HG02571 (cell line): ENCODE results near the gene NSUN2.

Experiments used
- ATAC-seq: cut with Tn5 transposase; IDR thresholded peaks from one replicate; pipeline ENCODE4 v1.9.1; 2021; ENCODE audit warnings: mild to moderate bottlenecking, moderate library complexity; ENCODE audit not compliant: unreplicated experiment

Gene NSUN2

DNA sequence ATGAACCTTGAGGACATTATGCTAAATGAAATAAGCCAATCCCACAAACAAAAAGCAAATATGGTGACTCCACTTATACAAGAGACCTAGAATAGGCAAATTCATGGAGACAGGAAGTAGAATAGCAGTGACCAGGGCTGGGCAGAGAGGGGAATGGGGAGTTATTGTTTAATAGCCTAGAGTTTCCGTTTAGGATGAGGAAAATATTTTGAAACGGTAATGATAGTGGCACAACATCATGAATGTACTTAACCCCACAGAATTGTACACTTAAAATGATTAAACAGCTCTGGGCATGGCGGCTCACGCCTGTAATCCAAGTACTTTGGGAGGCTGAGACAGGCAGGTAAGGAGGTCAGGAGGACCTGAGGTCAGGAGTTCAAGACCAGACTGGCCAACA lies 65.8 kb downstream of the NSUN2 start:
- no peak for ATAC-seq

DNA sequence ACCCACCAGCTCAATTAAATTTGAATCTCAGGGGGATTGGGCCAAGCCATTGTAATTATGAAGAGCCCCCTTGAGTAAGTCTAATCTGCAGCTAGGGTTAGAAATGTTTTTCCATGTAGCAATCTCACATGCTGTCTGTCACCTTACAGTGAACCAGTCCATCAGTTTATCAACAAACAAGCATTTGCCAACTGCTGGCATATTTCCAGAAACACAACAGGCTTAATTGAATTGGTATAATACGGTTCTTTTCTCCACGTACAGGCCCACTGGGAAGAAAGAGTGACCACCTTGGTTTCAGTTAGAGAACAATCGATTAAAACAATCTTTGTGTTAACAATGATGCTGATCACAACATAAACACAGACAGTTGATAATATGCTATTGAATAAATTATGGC lies 67.4 kb downstream of the NSUN2 start:
- no peak for ATAC-seq

DNA sequence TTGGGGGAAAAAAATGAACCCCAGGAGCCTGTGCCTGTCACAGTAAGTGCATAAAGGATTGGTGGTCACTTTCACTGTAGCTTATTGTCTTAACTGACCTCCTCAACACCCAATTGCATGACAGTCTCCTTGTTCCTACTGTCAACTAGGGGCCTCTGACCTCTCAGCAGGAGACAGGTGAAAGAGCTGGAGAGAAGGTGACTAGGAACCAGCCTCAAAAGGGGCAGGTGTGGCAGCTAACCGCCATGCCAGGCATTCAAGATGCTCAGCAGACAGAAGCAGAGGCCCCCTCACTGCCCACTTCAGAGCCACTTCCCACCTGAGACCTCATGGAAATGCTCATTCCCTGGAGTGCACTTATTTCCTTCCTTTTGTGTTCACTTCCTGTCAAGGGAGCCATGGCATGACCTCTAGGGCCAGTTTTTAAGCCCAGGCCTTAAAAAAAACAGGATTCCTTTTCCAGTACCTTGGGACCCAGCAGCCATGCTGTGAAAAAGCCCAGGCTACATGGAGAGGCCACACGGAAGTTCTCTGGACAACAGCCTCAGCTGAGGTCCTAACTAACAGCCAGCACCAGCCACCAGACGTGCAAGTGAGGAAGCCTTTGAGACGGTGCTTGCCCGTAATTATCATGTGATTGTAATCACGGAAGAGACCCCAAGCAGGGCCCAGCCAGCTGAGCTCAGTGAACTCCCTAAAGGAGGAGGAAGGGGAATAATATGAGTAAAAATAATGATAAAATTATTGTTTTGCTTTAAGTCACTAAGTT lies 74.9 kb downstream of the NSUN2 start:
- no peak for ATAC-seq

DNA sequence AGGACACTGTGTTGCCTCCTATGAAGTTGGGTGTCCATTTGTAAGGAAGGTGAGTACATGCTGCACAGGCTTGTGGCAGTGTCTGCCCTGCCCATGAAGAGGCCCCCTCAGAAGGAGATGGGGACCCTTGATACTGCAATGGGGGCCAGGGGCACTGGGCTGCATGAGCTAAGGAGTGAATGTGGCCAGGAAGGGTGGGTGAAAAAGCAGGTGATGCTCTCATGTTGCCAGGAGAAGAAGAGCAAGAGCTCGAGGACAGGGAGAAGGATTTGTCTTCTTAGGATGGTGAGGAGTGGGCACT lies 76.1 kb downstream of the NSUN2 start:
- ATAC-seq = no peak

DNA sequence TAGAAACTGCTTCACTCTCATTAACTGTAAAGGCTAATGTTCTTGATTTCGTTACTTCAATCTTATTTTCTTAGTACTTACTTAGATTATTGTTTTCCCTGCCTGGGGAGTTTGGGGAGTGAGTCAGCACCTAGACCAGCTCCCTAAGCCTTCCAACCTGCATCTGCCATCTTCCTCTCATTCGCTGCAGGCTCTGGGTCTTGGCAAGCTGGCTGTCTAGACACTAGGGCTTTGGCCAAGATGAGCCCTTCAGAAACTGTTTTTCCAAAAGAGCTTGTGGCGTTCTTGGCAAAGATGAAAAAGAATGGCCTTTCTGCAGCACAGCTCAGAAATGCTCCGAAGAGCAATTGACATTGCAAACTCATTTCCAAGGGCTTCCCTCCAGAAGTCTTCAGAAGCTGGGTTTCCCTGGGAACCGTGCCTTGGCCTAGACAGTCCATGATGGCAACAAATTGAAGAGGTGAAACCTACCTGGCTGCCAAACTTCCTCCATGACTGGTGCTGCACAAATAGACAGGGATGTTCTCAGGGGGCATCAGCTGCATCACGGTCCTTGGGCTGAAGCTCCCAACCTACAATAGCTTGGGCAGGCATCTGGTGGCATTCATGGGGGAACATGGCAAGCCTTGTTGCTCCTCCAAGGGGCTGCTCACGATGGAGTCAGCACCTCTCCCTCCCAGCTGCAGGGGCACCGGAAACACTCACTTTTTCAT lies 76.6 kb downstream of the NSUN2 start:
- ATAC-seq = no peak

DNA sequence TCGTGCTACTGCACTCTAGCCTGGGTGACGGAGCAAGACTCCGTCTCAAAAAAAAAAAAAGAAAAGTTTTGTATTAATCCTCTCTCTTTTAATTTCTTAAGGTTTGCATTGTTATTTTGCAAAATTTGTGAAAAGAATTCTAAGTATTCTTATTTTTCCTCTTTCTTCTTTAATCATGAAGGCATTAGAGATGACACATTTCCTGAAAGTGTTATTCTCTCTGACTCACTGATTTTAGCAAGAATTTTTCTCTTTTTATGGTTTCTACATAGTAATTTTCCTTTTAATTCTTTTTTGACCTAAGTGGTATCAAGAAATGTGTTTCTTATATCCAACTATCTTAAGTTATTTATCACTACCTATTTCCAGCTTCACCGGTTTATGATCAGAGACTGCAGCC lies 78.0 kb downstream of the NSUN2 start:
- ATAC-seq = no peak

DNA sequence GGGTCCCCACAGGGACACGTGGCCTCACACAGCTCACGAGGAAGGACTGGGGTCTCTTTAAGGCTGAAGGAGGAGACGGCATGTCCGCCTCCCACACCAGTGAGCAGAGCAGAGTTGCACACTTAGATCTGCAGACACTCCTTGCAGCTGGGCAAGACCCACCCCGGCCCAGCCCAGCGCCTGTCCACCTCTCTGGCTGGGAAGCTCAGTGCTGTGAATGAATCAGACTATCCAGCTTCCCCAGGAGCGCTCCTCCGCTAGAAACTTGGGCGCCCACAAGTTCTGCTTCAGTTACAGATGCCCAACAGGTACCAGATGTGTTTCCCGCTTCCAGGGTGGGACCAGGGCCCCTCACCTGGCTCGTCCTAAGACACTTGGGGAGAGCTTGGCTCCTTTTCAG lies 78.9 kb downstream of the NSUN2 start:
- ATAC-seq = no peak

DNA sequence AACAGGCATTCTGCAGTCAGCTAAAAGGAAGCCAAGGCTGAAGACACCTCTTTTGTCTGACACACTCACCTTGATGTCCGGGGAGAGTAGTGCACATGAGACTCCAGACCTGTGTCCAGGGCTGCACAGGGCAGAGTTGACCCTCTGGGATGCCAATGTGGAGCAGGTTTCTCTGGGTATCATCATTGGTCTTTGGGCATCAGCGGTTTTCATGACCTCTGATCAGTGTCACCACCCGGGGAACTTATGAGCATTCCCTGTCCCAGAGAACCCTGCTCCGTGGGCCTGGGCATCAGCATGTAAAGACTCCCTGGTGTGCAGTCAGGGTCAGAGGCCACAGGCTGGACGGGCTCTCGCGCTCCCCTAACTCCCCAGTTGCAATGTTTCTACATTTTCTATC lies 80.2 kb downstream of the NSUN2 start:
- ATAC-seq = no peak

DNA sequence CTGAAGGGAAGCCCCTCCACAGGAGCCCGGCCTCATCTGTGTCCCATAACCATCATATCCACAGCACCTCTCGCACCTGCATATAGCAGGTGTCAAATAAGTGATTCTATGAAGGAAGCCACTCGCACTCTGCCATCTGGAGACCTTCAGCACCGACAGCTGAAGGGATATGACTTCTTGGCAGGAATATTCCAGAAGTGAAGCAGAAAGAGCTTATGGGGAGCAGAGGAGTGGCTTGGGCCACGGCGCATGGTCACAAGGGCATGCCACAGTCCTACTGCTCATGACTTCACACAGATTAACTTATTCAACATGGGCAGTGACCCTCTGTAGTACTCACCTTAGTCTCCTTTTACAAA lies 80.9 kb downstream of the NSUN2 start:
- ATAC-seq = no peak

DNA sequence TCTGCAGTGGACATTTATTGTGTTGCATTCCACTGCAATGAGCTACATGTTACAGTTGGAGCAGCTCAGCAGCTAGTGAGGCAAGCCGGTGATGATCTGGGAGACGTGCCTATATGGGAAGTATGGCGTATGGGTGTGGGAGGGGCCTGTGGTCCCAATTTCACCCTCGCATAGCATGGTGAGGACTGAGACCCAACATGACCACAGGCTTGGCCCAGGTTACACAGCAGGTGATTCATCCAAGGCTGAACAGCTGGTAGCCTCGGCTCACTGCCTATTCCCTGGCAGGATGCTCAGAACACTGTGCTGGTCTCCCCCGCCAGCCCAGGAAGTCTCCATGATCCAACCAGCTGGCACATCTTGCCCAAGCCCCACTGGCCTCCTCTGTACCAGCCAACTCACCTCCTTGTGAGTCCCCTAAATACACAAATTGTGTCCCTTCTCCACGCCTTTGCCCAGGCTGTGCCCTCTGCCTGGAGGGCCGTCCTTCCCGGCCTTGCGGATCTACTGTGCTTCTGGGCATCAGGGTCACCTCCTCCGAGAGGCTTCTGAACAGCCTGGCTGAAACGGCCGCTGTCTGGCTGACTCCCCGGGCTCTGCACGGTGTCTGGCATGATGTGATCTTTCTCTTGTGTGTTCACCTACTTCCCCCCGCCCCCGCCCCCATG lies 81.4 kb downstream of the NSUN2 start:
- ATAC-seq = no peak

DNA sequence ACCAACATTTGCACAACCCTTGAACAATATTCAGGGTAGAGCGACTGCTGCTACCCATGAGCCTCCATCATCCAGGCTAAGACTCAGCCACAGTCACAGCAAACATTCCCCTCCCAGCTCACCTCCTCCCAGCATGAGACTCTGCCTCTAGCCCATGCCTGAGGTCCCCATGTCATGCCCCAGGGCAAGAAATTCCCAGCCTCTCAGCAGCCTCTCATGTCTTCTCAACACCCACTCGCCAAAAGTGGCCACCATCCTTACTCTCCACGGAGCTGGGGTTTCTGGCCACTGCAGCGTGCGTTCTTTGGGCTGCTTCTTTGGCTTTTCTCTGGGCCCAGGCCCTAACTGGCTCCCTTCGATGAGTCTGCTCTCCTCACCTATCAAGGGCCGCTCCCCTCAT lies 82.2 kb downstream of the NSUN2 start:
- ATAC-seq = no peak
